BLaER1 (cell line): ENCODE data around the gene FNDC10.

Experiments
- H3K27ac ChIP-seq: shearing (Covaris generic); formaldehyde crosslinking; 2 replicates; pipeline ENCODE4 v1.8.1; 2022
- H3K27me3 ChIP-seq: shearing (Covaris generic); formaldehyde crosslinking; 2 replicates; pipeline ENCODE4 v1.8.1; 2022
- H3K36me3 ChIP-seq: shearing (Covaris generic); formaldehyde crosslinking; 2 replicates; pipeline ENCODE4 v1.8.1; 2022
- H3K4me1 ChIP-seq: shearing (Covaris generic); formaldehyde crosslinking; 2 replicates; pipeline ENCODE4 v1.8.1; 2022
- H3K4me2 ChIP-seq: shearing (Covaris generic); formaldehyde crosslinking; 2 replicates; pipeline ENCODE4 v1.8.1; 2022
- H3K4me3 ChIP-seq: shearing (Covaris generic); formaldehyde crosslinking; 2 replicates; pipeline ENCODE4 v1.8.1; 2022
- H3K9ac ChIP-seq: shearing (Covaris generic); formaldehyde crosslinking; 2 replicates; pipeline ENCODE4 v1.8.1; 2022
- H3K9me3 ChIP-seq: shearing (Covaris generic); formaldehyde crosslinking; 2 replicates; pipeline ENCODE4 v1.8.1; 2022
- H4K20me1 ChIP-seq: shearing (Covaris generic); formaldehyde crosslinking; 2 replicates; pipeline ENCODE4 v1.8.1; 2022
- Cebpa-rat ChIP-seq: shearing (Covaris generic); IDR thresholded peaks from 2 replicates; pipeline ENCODE4 v1.8.1; 2022

Gene FNDC10

DNA sequence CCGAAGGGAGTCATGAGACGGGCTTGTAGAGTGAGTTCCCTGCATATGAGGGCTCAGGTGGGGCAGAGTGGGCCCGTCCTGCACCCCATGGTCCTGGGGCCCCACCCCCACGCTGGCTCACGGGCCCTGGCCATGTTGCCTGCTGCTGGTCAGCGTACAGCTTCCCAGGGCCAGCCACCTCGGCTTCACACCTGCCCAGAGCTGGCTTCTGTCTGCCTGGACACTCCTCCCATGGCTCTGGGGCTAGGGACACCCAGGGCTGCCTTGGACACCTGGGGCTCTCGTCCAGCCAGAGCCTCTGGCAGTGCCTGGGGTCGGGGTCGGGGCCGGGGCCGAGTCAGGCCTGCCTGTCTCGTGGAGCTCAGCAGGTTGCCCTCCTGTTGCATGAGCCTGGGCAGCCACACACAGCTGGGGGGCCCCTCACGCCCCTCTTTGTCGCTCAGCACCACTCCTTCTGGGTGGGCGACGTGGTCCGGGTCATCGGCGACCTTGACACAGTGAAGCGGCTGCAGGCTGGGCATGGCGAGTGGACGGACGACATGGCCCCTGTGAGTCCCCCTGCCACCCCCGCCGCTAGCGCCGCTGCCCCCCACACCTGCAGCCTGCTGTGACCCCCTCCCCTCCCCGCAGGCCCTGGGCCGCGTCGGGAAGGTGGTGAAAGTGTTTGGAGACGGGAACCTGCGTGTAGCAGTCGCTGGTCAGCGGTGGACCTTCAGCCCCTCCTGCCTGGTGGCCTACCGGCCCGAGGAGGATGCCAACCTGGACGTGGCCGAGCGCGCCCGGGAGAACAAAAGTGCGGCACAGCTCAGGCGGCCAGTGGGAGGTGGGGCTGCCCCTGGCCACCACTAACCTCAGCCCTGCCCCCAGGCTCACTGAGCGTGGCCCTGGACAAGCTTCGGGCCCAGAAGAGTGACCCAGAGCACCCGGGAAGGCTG lies 26.5 kb upstream of the FNDC10 start:
- Histone ChIP-seq H3K4me2 (no peak overlapping the region), H3K36me3 (peaks cover 11% of the 10 kb centered on the region; the same call in 1 of the 2 replicates), H3K27ac (no peak overlapping the region), H4K20me1 (peaks cover 33% of the 10 kb centered on the region), H3K4me3 (no peak overlapping the region), H3K27me3 (peaks cover 11% of the 10 kb centered on the region), H3K9me3 (no peaks in the 10 kb centered on the region), H3K9ac (no peak overlapping the region), H3K4me1 (peaks cover 28% of the 10 kb centered on the region)
- no peak for TF ChIP-seq Cebpa-rat

DNA sequence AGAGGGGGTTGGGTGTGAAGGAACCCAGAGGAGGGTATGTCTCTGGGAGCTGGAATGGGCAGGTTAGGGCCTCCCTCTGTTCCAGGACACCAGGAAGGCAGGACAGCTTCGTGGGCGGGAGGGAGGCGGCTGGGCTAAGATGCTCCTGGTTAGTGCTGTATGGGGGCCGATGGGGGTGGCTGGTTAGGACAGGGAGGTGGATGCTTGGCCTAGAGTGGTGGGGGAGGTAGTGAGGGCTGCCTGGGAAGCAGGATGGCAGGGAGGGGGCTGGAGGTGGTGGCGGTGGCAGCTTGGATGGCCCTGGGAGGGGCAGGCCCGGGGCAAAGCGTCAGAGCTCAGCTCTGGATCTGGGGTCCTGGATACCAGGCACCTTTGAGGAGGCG lies 25.9 kb upstream of the FNDC10 start:
- TF ChIP-seq Cebpa-rat = no peak
- H3K27ac ChIP-seq = no peak overlapping the region
- H3K4me1 ChIP-seq = peaks cover 22% of the 10 kb centered on the region
- H3K9me3 ChIP-seq = no peaks in the 10 kb centered on the region
- no peak overlapping the region for H3K4me2 ChIP-seq
- no peak overlapping the region for H3K4me3 ChIP-seq
- peaks cover 11% of the 10 kb centered on the region; the same call in 1 of the 2 replicates for H3K36me3 ChIP-seq
- H4K20me1 ChIP-seq = peaks cover 40% of the 10 kb centered on the region
- peaks cover 4% of the 10 kb centered on the region; the same call in 1 of the 2 replicates for H3K27me3 ChIP-seq
- no peak overlapping the region for H3K9ac ChIP-seq

DNA sequence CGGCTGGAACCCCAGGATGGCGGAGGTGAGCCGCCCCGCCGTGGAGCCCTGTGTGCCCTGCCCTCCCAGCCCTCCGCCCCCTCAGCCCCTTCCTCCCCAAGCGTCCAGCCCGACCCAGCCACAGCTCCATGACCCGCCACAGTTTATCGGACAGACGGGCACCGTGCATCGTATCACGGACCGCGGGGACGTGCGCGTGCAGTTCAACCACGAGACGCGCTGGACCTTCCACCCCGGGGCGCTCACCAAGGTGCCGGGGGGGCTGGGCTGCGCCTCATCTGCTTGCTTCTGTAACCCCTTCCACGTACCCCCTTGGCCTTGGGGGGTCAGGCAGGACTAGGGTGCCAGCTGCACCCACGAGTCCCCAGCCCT lies 25.5 kb upstream of the FNDC10 start:
- Histone ChIP-seq H3K4me3 (no peak overlapping the region), H3K36me3 (peaks cover 11% of the 10 kb centered on the region; the same call in 1 of the 2 replicates), H3K4me1 (peaks cover 17% of the 10 kb centered on the region), H4K20me1 (peaks cover 44% of the 10 kb centered on the region), H3K4me2 (no peak overlapping the region), H3K27me3 (no peaks in the 10 kb centered on the region; the same call in 1 of the 2 replicates), H3K9ac (no peak overlapping the region), H3K9me3 (no peaks in the 10 kb centered on the region), H3K27ac (no peak overlapping the region)
- no peak for TF ChIP-seq Cebpa-rat

DNA sequence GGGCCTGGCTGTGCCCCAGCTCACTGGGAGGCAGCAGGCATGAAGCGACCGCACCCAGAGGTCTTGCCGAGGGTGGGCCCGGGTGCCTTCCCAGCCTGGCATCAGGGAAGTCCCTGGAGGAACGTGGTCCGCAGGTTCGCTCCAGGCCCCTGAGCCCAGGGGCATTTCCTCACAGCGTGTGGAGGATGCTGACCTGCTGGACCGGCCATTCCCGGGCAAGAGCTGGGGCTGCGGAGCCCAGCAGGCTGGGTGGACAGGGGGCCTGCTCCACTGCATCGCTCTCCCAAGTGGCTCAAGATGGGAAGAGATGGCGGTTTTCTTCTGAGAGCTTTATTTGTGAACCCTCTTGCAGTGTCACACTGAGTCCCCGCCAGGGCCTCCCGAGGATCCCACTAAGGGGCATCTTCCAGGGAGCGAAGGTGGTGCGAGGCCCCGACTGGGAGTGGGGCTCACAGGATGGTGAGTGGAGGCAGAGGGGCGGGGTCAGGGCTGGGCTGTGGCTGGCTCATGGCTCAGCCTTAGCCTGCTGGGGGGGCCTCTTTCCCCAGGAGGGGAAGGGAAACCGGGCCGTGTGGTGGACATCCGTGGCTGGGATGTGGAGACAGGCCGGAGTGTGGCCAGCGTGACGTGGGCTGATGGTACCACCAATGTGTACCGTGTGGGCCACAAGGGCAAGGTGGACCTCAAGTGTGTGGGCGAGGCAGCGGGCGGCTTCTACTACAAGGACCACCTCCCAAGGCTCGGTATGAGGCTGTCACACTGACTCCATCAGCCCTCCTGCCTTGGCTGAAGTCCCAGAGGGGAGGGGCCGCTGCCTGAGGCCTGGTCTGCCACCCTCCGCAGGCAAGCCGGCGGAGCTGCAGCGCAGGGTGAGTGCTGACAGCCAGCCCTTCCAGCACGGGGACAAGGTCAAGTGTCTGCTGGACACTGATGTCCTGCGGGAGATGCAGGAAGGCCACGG lies 24.8 kb upstream of the FNDC10 start:
- Histone ChIP-seq H3K4me2 (no peak overlapping the region), H3K9ac (no peak overlapping the region), H3K9me3 (no peaks in the 10 kb centered on the region), H4K20me1 (peaks cover 51% of the 10 kb centered on the region), H3K4me1 (peaks cover 20% of the 10 kb centered on the region), H3K27me3 (no peaks in the 10 kb centered on the region), H3K27ac (no peak overlapping the region), H3K4me3 (no peak overlapping the region), H3K36me3 (peaks cover 11% of the 10 kb centered on the region; the same call in 1 of the 2 replicates)
- no peak for TF ChIP-seq Cebpa-rat

GRCh38 chr1:1623631-1624442 lies 23.9 kb upstream of the FNDC10 start:
- Histone ChIP-seq H3K4me2 (no peak overlapping the region), H3K9ac (no peak overlapping the region), H3K27ac (no peak overlapping the region), H3K9me3 (no peaks in the 10 kb centered on the region), H3K36me3 (peaks cover 11% of the 10 kb centered on the region; the same call in 1 of the 2 replicates), H4K20me1 (peaks cover 59% of the 10 kb centered on the region), H3K4me1 (peaks cover 17% of the 10 kb centered on the region), H3K27me3 (no peaks in the 10 kb centered on the region), H3K4me3 (no peak overlapping the region)
- TF ChIP-seq Cebpa-rat = no peak

- no peak overlapping the region for H3K4me2 ChIP-seq
- TF ChIP-seq Cebpa-rat = no peak
- H3K4me3 ChIP-seq = no peak overlapping the region
- peaks cover 17% of the 10 kb centered on the region; the same call in 1 of the 2 replicates for H3K36me3 ChIP-seq
- H3K27ac ChIP-seq = no peak overlapping the region
- H3K27me3 ChIP-seq = no peaks in the 10 kb centered on the region
- H3K9ac ChIP-seq = no peak overlapping the region
- H3K9me3 ChIP-seq = no peaks in the 10 kb centered on the region
- H3K4me1 ChIP-seq = peaks cover 10% of the 10 kb centered on the region
- peaks cover 59% of the 10 kb centered on the region for H4K20me1 ChIP-seq
Measured at GRCh38 chr1:1623181-1623630, 23.3 kb upstream of the FNDC10 start.

GRCh38 chr1:1622788-1623094 lies 22.8 kb upstream of the FNDC10 start:
- H3K4me3 ChIP-seq = no peak overlapping the region
- no peaks in the 10 kb centered on the region for H3K27me3 ChIP-seq
- peaks cover 62% of the 10 kb centered on the region for H4K20me1 ChIP-seq
- peaks cover 19% of the 10 kb centered on the region; the same call in 1 of the 2 replicates for H3K36me3 ChIP-seq
- TF ChIP-seq Cebpa-rat = no peak
- H3K4me2 ChIP-seq = no peak overlapping the region
- no peaks in the 10 kb centered on the region for H3K9me3 ChIP-seq
- H3K9ac ChIP-seq = no peak overlapping the region
- H3K27ac ChIP-seq = no peak overlapping the region
- peaks cover 6% of the 10 kb centered on the region; the same call in 1 of the 2 replicates for H3K4me1 ChIP-seq

GRCh38 chr1:1622010-1622787 lies 22.3 kb upstream of the FNDC10 start:
- Histone ChIP-seq H3K9ac (no peak overlapping the region), H3K36me3 (peaks cover 23% of the 10 kb centered on the region; the same call in 1 of the 2 replicates), H3K9me3 (no peaks in the 10 kb centered on the region), H3K4me1 (peaks cover 10% of the 10 kb centered on the region), H3K4me2 (no peak overlapping the region), H3K27ac (no peak overlapping the region; the same call in 1 of the 2 replicates), H4K20me1 (peaks cover 68% of the 10 kb centered on the region), H3K4me3 (no peak overlapping the region), H3K27me3 (no peaks in the 10 kb centered on the region)
- no peak for TF ChIP-seq Cebpa-rat
